NCI-H2171 treated with DMSO at 0.1 percent for 48 hours (cell line): Measurements from ENCODE around the gene KATNBL1.
"Not testable (repeated sequence)": the region's sequence is repeated elsewhere in the genome, so short reads cannot be mapped to it uniquely, and the experiment has no call there.

ENCODE experiments used
- DNase-seq: peaks from one replicate; lab custom pipeline; 2025; lab: John Stamatoyannopoulos, UW

The KATNBL1 gene

DNA sequence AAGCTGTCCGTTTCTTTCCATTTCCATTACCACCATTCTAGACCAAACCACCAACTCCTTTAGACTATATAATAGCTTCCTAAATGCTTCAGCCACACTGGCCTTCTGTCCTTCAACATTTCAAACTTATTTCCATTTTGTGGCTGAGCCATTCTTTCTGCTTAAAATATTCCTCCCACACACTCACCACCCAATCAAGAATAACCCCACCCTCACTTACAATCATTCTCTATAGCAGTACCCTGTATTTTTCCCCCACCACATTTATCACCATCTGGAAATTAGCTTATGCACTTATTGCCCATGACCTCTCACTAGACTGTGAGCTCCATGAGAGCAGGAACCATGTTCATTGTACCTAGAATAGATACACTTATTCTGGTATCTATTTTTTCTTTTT lies 6.6 kb downstream of the KATNBL1 start:
- no peak for DNase-seq

- DNase-seq: not testable (repeated sequence)
Observed at GRCh38 chr15:34193272-34193671, 16.6 kb downstream of the KATNBL1 start.

GRCh38 chr15:34188711-34189110 lies 21.2 kb downstream of the KATNBL1 start:
- DNase-seq: no peak

DNA sequence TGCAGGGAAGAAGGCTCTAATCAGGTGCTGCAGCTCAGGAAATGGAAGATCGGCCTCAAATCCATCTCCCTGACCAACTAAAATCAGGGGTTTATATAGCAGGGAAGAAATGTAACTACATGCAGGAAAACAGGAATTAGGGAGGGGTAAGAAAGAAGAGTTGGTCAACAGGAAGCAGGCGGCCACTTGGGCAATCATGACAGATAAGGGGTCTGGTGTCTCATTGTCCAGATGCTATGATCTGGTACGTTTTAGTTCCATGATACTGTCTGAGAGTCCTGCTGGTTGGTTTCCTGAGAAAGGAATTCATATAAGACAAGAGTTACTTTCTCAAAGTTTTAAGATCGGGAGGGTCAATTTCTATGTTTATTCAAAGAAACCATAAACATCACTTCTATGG lies 24.2 kb downstream of the KATNBL1 start:
- DNase-seq: no peak

- no peak for DNase-seq
Observed at GRCh38 chr15:34182942-34183341, 27.0 kb downstream of the KATNBL1 start.

GRCh38 chr15:34179234-34179633 lies 30.7 kb downstream of the KATNBL1 start:
- DNase-seq: no peak

- DNase-seq: not testable (repeated sequence)
Observed at GRCh38 chr15:34165987-34166573, 43.8 kb downstream of the KATNBL1 start.

DNA sequence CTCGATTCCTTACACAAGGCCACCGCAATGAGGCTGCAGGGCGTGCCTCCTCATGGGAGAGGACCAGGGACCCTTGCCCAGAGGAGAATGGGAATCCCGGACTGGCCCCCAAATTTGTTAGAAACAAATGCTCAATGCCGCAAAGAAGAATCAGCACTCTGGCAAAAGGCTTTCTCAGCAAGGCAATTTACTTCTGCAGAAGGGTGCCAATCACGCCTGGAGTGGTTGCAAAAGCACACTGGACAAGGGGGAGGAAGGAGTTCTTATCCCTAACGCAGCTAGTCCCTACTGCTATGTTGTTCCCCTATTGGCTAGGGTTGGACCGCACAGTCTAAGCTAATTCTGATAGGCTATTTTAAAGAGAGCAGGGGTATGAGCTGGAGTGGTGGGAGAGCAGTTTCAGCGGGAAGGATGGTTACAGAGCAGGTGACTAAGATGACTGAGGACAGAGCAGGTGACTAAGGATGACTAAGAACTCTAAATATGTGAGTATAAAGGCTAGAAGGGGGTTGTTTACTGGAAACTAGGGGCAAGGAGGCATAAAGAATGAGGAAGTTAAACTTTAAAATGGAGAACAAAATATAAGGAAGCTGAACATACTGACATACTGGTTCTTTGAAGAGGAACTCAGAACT lies 48.5 kb downstream of the KATNBL1 start:
- no peak for DNase-seq

GRCh38 chr15:34160735-34161134 lies 49.2 kb downstream of the KATNBL1 start:
- no peak for DNase-seq

- no peak for DNase-seq
Observed at GRCh38 chr15:34158355-34158754, 51.5 kb downstream of the KATNBL1 start.

DNA sequence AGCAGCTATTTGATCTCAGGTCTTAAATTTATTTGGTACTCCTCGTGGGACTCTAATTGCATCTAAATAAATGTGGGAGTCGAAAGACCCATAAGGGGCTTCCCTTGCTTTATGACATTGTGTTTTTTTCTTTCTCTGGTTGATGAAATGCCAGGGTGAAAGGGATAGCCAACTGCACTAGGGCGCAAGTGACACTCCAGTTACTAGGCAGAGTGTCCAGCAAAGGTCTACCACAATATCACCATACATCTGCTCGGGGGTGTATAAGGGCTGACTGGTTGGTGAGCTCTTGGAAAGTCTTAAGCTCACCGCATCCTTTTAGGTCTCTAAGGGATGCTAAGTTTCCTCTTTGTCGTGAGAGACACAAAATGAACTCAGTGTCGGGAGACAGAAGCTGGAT lies 54.0 kb downstream of the KATNBL1 start:
- DNase-seq: no peak

GRCh38 chr15:34154725-34155204 lies 55.1 kb downstream of the KATNBL1 start:
- no peak for DNase-seq

- DNase-seq: no peak
Observed at GRCh38 chr15:34147371-34148140, 62.3 kb downstream of the KATNBL1 start.

DNA sequence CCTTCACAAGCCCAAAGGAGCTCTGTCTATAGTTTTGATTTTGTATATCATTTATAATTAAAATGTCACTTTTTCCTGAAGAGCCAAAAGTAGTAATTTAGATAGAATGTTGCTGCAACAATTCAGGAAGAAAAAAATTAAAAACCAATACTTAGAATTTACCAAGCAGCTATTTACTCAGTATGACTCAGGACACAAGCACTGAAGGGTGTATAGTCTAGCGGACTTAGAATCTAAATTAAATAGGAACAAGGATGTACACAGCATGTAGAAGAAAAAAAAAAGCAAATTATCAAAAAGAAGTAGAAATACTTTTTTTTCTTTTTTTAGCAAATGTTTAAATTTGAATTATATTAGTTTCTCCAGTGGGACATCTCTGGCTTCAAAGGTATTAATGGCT lies 76.4 kb downstream of the KATNBL1 start:
- DNase-seq: no peak

DNA sequence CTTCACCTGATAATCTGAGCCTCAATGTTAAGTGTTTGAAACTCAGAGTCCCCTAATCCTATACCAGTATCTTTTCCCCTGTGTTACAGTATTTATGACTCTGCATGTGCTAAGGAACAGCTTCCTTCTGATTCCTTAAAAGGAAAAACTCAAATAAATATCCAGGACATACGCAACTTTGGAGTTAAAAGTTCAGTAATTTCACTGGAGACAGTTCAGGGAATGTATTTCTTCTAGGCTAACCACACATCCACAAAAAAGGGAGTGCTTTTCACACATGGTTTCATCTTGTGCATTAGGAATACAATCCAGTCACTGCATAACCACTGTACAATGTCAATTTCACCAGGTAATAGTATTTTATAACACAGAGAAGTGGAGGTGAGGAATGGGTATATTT lies 77.0 kb downstream of the KATNBL1 start:
- no peak for DNase-seq

GRCh38 chr15:34128898-34129297 lies 81.0 kb downstream of the KATNBL1 start:
- no peak for DNase-seq

DNA sequence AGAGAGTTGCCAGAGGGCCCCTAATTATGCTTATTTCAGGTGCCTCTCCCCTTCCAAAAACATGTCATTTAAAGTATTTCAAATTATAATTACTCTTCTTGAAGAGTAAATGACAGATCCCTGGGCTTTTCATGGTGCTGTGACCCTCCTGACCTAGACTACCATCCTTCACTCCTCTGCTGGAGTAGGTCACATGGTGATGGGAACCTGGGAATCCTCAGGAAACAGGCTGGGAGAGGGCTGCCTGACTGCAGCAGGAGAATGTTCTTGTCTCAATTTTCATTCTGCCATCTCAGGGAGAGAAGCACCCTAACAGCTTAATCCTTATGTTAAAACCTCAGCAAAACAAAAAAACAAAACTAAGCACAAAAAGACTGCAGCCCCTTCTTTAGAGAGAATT lies 83.4 kb downstream of the KATNBL1 start:
- DNase-seq: no peak

DNA sequence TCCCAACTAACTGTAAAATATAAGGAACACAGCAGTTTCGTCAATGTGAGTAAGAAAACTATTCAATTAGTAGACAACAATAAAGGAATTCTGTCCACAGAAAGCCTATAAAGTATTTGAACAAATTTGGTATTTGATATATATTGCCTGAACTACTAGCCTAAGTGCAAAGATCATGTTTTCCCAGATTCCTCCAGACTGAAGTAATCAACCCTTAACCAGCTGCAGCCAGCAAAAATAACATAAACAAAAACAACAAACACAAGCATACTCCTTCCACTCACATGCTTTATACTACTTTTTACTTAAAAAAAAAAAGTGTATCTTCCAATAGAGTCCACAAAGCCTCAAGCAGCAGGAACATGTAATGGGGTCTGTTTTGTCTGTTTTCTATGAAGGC lies 84.0 kb downstream of the KATNBL1 start:
- DNase-seq: no peak

GRCh38 chr15:34124651-34125050 lies 85.2 kb downstream of the KATNBL1 start:
- DNase-seq: no peak

GRCh38 chr15:34122771-34123183 lies 87.1 kb downstream of the KATNBL1 start:
- no peak for DNase-seq

- DNase-seq: not testable (repeated sequence)
Observed at GRCh38 chr15:34121786-34122185, 88.1 kb downstream of the KATNBL1 start.

DNA sequence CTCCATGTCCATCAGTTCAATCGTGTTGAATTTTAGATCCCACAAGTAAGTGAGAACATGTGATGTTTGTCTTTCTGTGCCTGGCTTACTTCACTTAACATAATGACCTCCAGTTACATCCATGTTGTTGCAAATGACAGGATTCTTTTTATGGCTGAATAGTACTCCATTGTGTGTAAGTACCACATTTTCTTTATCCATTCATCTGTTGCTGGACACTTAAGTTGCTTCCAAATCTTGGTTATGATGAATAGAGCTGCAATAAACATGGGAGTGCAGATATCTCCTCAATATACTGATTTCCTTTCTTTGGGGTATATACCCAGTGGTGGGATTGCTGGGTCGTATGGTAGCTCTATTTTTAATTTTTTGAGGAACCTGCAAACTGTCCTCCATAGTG lies 89.5 kb downstream of the KATNBL1 start:
- not testable (repeated sequence) for DNase-seq

DNA sequence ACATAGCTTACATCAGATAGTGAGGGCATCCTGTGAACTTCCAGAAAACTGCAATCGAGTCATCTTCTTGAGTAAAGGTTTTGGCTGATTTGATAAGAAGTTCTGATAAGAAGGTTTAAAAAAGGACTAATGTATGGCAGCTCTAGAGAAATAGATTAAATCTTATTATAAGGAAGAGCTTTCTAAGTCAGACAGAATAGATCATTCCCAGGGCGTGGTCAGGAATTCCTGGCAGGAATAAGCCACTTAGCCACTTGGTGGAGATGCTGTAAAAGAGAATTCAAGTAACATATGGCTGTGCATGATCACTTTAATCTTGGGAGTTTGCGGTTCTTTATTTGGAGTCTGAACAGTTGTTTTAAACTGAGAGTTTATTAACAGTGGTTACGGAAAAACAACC lies 90.6 kb downstream of the KATNBL1 start:
- DNase-seq: peak; percentile 56
